ENCODE results near the gene RAB38.

RAB38 gene

GRCh38 chr11:88152381-88152780, 22.9 kb downstream of the RAB38 start:
- peaks cover 0 to 8% of the 10 kb centered on the region in 2 donors for H3K36me3 ChIP-seq (ENCODE audit: control insufficient read depth in 1 of 2, insufficient read depth in 2 of 2, low read length in 2 of 2)
- no peak overlapping the region for H3K9ac ChIP-seq (ENCODE audit: low read depth in 1 of 2, low read length in 2 of 2)
- peaks cover 3 to 6% of the 10 kb centered on the region in 2 donors for H3K9me3 ChIP-seq (ENCODE audit: control insufficient read depth in 1 of 2, low read length in 2 of 2)
- no peak overlapping the region for H3K27ac ChIP-seq (ENCODE audit: low read depth, low read length)
- H3K4me3 ChIP-seq (ENCODE audit: low read depth in 1 of 2, low read length in 2 of 2) = no peak overlapping the region
- no peaks in the 10 kb centered on the region for H3K4me1 ChIP-seq (ENCODE audit: control insufficient read depth in 1 of 2, insufficient read depth in 2 of 2, low read length in 2 of 2)
- no peaks in the 10 kb centered on the region for H3K27me3 ChIP-seq (ENCODE audit: control insufficient read depth in 1 of 2, insufficient read depth in 2 of 2, low read length in 2 of 2)

- H3K4me1 ChIP-seq (ENCODE audit: control insufficient read depth in 1 of 2, insufficient read depth in 2 of 2, low read length in 2 of 2) = no peaks in the 10 kb centered on the region
- no peaks in the 10 kb centered on the region for H3K27me3 ChIP-seq (ENCODE audit: control insufficient read depth in 1 of 2, insufficient read depth in 2 of 2, low read length in 2 of 2)
- H3K9ac ChIP-seq (ENCODE audit: low read depth in 1 of 2, low read length in 2 of 2) = no peak overlapping the region
- peaks cover 3 to 6% of the 10 kb centered on the region in 2 donors for H3K9me3 ChIP-seq (ENCODE audit: control insufficient read depth in 1 of 2, low read length in 2 of 2)
- H3K36me3 ChIP-seq (ENCODE audit: control insufficient read depth in 1 of 2, insufficient read depth in 2 of 2, low read length in 2 of 2) = peaks cover 0 to 8% of the 10 kb centered on the region in 2 donors
- no peak overlapping the region for H3K4me3 ChIP-seq (ENCODE audit: low read depth in 1 of 2, low read length in 2 of 2)
- H3K27ac ChIP-seq (ENCODE audit: low read depth, low read length) = no peak overlapping the region
Observed at GRCh38 chr11:88151709-88152265, 23.5 kb downstream of the RAB38 start.

- Histone ChIP-seq H3K9me3 (ENCODE audit: control insufficient read depth in 1 of 2, low read length in 2 of 2) (no peaks in the 10 kb centered on the region), H3K4me3 (ENCODE audit: low read depth in 1 of 2, low read length in 2 of 2) (no peak overlapping the region), H3K9ac (ENCODE audit: low read depth in 1 of 2, low read length in 2 of 2) (no peak overlapping the region), H3K27ac (ENCODE audit: low read depth, low read length) (no peak overlapping the region), H3K27me3 (ENCODE audit: control insufficient read depth in 1 of 2, insufficient read depth in 2 of 2, low read length in 2 of 2) (no peaks in the 10 kb centered on the region), H3K36me3 (ENCODE audit: control insufficient read depth in 1 of 2, insufficient read depth in 2 of 2, low read length in 2 of 2) (peaks cover 0 to 8% of the 10 kb centered on the region in 2 donors), H3K4me1 (ENCODE audit: control insufficient read depth in 1 of 2, insufficient read depth in 2 of 2, low read length in 2 of 2) (no peaks in the 10 kb centered on the region)
Observed at GRCh38 chr11:88146106-88146505, 29.1 kb downstream of the RAB38 start.

GRCh38 chr11:88139865-88140264, 35.4 kb downstream of the RAB38 start:
- no peaks in the 10 kb centered on the region for H3K9me3 ChIP-seq (ENCODE audit: control insufficient read depth in 1 of 2, low read length in 2 of 2)
- no peak overlapping the region for H3K4me3 ChIP-seq (ENCODE audit: low read depth in 1 of 2, low read length in 2 of 2)
- no peaks in the 10 kb centered on the region for H3K4me1 ChIP-seq (ENCODE audit: control insufficient read depth in 1 of 2, insufficient read depth in 2 of 2, low read length in 2 of 2)
- no peak overlapping the region for H3K9ac ChIP-seq (ENCODE audit: low read depth in 1 of 2, low read length in 2 of 2)
- H3K27ac ChIP-seq (ENCODE audit: low read depth, low read length) = no peak overlapping the region
- no peaks in the 10 kb centered on the region for H3K36me3 ChIP-seq (ENCODE audit: control insufficient read depth in 1 of 2, insufficient read depth in 2 of 2, low read length in 2 of 2)
- no peaks in the 10 kb centered on the region for H3K27me3 ChIP-seq (ENCODE audit: control insufficient read depth in 1 of 2, insufficient read depth in 2 of 2, low read length in 2 of 2)

- no peak overlapping the region for H3K4me3 ChIP-seq (ENCODE audit: low read depth in 1 of 2, low read length in 2 of 2)
- H3K9me3 ChIP-seq (ENCODE audit: control insufficient read depth in 1 of 2, low read length in 2 of 2) = peaks cover 0 to 6% of the 10 kb centered on the region in 2 donors
- no peaks in the 10 kb centered on the region for H3K36me3 ChIP-seq (ENCODE audit: control insufficient read depth in 1 of 2, insufficient read depth in 2 of 2, low read length in 2 of 2)
- H3K4me1 ChIP-seq (ENCODE audit: control insufficient read depth in 1 of 2, insufficient read depth in 2 of 2, low read length in 2 of 2) = no peaks in the 10 kb centered on the region
- H3K27me3 ChIP-seq (ENCODE audit: control insufficient read depth in 1 of 2, insufficient read depth in 2 of 2, low read length in 2 of 2) = no peaks in the 10 kb centered on the region
- no peak overlapping the region for H3K9ac ChIP-seq (ENCODE audit: low read depth in 1 of 2, low read length in 2 of 2)
- no peak overlapping the region for H3K27ac ChIP-seq (ENCODE audit: low read depth, low read length)
Observed at GRCh38 chr11:88131764-88132470, 43.3 kb downstream of the RAB38 start.

GRCh38 chr11:88122956-88123355, 52.3 kb downstream of the RAB38 start:
- Histone ChIP-seq H3K4me3 (ENCODE audit: low read depth in 1 of 2, low read length in 2 of 2) (no peak overlapping the region), H3K4me1 (ENCODE audit: control insufficient read depth in 1 of 2, insufficient read depth in 2 of 2, low read length in 2 of 2) (no peaks in the 10 kb centered on the region), H3K9me3 (ENCODE audit: control insufficient read depth in 1 of 2, low read length in 2 of 2) (no peaks in the 10 kb centered on the region), H3K27ac (ENCODE audit: low read depth, low read length) (no peak overlapping the region), H3K9ac (ENCODE audit: low read depth in 1 of 2, low read length in 2 of 2) (no peak overlapping the region), H3K27me3 (ENCODE audit: control insufficient read depth in 1 of 2, insufficient read depth in 2 of 2, low read length in 2 of 2) (no peaks in the 10 kb centered on the region), H3K36me3 (ENCODE audit: control insufficient read depth in 1 of 2, insufficient read depth in 2 of 2, low read length in 2 of 2) (no peaks in the 10 kb centered on the region)

- Histone ChIP-seq H3K9me3 (ENCODE audit: control insufficient read depth in 1 of 2, low read length in 2 of 2) (no peaks in the 10 kb centered on the region), H3K4me1 (ENCODE audit: control insufficient read depth in 1 of 2, insufficient read depth in 2 of 2, low read length in 2 of 2) (no peaks in the 10 kb centered on the region), H3K9ac (ENCODE audit: low read depth in 1 of 2, low read length in 2 of 2) (no peak overlapping the region), H3K27ac (ENCODE audit: low read depth, low read length) (no peak overlapping the region), H3K4me3 (ENCODE audit: low read depth in 1 of 2, low read length in 2 of 2) (no peak overlapping the region), H3K27me3 (ENCODE audit: control insufficient read depth in 1 of 2, insufficient read depth in 2 of 2, low read length in 2 of 2) (no peaks in the 10 kb centered on the region), H3K36me3 (ENCODE audit: control insufficient read depth in 1 of 2, insufficient read depth in 2 of 2, low read length in 2 of 2) (no peaks in the 10 kb centered on the region)
Observed at GRCh38 chr11:88119561-88119960, 55.7 kb downstream of the RAB38 start.

GRCh38 chr11:88117281-88117858, 57.9 kb downstream of the RAB38 start:
- no peaks in the 10 kb centered on the region for H3K4me1 ChIP-seq (ENCODE audit: control insufficient read depth in 1 of 2, insufficient read depth in 2 of 2, low read length in 2 of 2)
- H3K4me3 ChIP-seq (ENCODE audit: low read depth in 1 of 2, low read length in 2 of 2) = no peak overlapping the region
- H3K27ac ChIP-seq (ENCODE audit: low read depth, low read length) = no peak overlapping the region
- H3K36me3 ChIP-seq (ENCODE audit: control insufficient read depth in 1 of 2, insufficient read depth in 2 of 2, low read length in 2 of 2) = no peaks in the 10 kb centered on the region
- H3K27me3 ChIP-seq (ENCODE audit: control insufficient read depth in 1 of 2, insufficient read depth in 2 of 2, low read length in 2 of 2) = no peaks in the 10 kb centered on the region
- no peaks in the 10 kb centered on the region for H3K9me3 ChIP-seq (ENCODE audit: control insufficient read depth in 1 of 2, low read length in 2 of 2)
- H3K9ac ChIP-seq (ENCODE audit: low read depth in 1 of 2, low read length in 2 of 2) = no peak overlapping the region

- no peak overlapping the region for H3K27ac ChIP-seq (ENCODE audit: low read depth, low read length)
- H3K9ac ChIP-seq (ENCODE audit: low read depth in 1 of 2, low read length in 2 of 2) = no peak overlapping the region
- peaks cover 0 to 8% of the 10 kb centered on the region in 2 donors for H3K4me1 ChIP-seq (ENCODE audit: control insufficient read depth in 1 of 2, insufficient read depth in 2 of 2, low read length in 2 of 2)
- H3K4me3 ChIP-seq (ENCODE audit: low read depth in 1 of 2, low read length in 2 of 2) = no peak overlapping the region
- no peaks in the 10 kb centered on the region for H3K27me3 ChIP-seq (ENCODE audit: control insufficient read depth in 1 of 2, insufficient read depth in 2 of 2, low read length in 2 of 2)
- H3K36me3 ChIP-seq (ENCODE audit: control insufficient read depth in 1 of 2, insufficient read depth in 2 of 2, low read length in 2 of 2) = no peaks in the 10 kb centered on the region
- no peaks in the 10 kb centered on the region for H3K9me3 ChIP-seq (ENCODE audit: control insufficient read depth in 1 of 2, low read length in 2 of 2)
Observed at GRCh38 chr11:88115828-88116755, 59.2 kb downstream of the RAB38 start.
